ENCODE measurements around the gene GNG11. TPM values are rescaled to one million over a fixed set of nuclear protein-coding genes. Genes with fewer than 3 reads are reported as not detected.

Gene GNG11
- total RNA-seq, 1 donor from 2014 or later = not detected

- TF ChIP-seq, protein P1, sequence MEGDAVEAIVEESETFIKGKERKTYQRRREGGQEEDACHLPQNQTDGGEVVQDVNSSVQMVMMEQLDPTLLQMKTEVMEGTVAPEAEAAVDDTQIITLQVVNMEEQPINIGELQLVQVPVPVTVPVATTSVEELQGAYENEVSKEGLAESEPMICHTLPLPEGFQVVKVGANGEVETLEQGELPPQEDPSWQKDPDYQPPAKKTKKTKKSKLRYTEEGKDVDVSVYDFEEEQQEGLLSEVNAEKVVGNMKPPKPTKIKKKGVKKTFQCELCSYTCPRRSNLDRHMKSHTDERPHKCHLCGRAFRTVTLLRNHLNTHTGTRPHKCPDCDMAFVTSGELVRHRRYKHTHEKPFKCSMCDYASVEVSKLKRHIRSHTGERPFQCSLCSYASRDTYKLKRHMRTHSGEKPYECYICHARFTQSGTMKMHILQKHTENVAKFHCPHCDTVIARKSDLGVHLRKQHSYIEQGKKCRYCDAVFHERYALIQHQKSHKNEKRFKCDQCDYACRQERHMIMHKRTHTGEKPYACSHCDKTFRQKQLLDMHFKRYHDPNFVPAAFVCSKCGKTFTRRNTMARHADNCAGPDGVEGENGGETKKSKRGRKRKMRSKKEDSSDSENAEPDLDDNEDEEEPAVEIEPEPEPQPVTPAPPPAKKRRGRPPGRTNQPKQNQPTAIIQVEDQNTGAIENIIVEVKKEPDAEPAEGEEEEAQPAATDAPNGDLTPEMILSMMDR (IDR thresholded peaks at IDR 0.05; ENCODE audit: unreplicated experiment) = no peak
- H3K36me3 Mint-ChIP-seq (ENCODE audit: insufficient read depth) = no peaks in the 10 kb centered on the region
- no peaks in the 10 kb centered on the region for H3K27me3 Mint-ChIP-seq
- H3K27ac Mint-ChIP-seq = no peak overlapping the region
- H3K4me1 Mint-ChIP-seq (ENCODE audit: low read depth) = no peaks in the 10 kb centered on the region
- H3K9me3 Mint-ChIP-seq (ENCODE audit: low read depth) = no peaks in the 10 kb centered on the region
- no peak overlapping the region for H3K4me3 Mint-ChIP-seq (ENCODE audit: low read depth)
- no peak for DNase-seq (ENCODE audit: low spot score, unreplicated experiment)
These were observed 27.9 kb downstream of the GNG11 start for GRCh38 chr7:93949423-93949822.

GRCh38 chr7:93955304-93955703 lies 33.8 kb downstream of the GNG11 start:
- TF ChIP-seq, protein P1 (IDR thresholded peaks at IDR 0.05; ENCODE audit: unreplicated experiment) = no peak
- Mint-ChIP-seq H3K4me1 (ENCODE audit: low read depth) (no peaks in the 10 kb centered on the region), H3K27me3 (no peaks in the 10 kb centered on the region), H3K4me3 (ENCODE audit: low read depth) (no peak overlapping the region), H3K36me3 (ENCODE audit: insufficient read depth) (no peaks in the 10 kb centered on the region), H3K9me3 (ENCODE audit: low read depth) (no peaks in the 10 kb centered on the region), H3K27ac (no peak overlapping the region)
- no peak for DNase-seq (ENCODE audit: low spot score, unreplicated experiment)

- Mint-ChIP-seq H3K27me3 (no peaks in the 10 kb centered on the region), H3K4me3 (ENCODE audit: low read depth) (no peak overlapping the region), H3K36me3 (ENCODE audit: insufficient read depth) (no peaks in the 10 kb centered on the region), H3K4me1 (ENCODE audit: low read depth) (no peaks in the 10 kb centered on the region), H3K27ac (no peak overlapping the region), H3K9me3 (ENCODE audit: low read depth) (no peaks in the 10 kb centered on the region)
- TF ChIP-seq, protein P1 (IDR thresholded peaks at IDR 0.05; ENCODE audit: unreplicated experiment) = no peak
- DNase-seq (ENCODE audit: low spot score, unreplicated experiment) = no peak
These were observed 36.2 kb downstream of the GNG11 start for GRCh38 chr7:93957767-93958166.

DNA sequence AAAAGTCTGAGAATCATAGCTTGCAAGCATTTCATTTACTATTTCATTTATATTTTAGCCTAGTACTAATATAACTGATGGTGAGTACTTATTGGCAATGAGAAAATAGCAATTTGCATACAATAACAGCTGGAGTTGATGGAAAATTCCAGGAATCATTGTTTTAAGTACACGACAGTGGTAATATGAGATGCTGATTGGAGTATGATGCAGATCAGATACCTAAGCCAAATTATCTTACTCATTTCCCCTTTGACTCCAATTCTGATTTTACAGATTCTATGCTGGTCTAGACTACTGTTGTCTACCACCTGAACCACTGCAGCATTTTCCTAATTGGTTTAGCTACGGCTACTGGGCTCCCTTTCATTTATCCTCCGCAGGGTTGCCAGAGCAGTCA lies 36.7 kb downstream of the GNG11 start:
- Mint-ChIP-seq H3K4me3 (ENCODE audit: low read depth) (no peak overlapping the region), H3K9me3 (ENCODE audit: low read depth) (no peaks in the 10 kb centered on the region), H3K27ac (no peak overlapping the region), H3K27me3 (no peaks in the 10 kb centered on the region), H3K4me1 (ENCODE audit: low read depth) (no peaks in the 10 kb centered on the region), H3K36me3 (ENCODE audit: insufficient read depth) (no peaks in the 10 kb centered on the region)
- TF ChIP-seq, protein P1 (IDR thresholded peaks at IDR 0.05; ENCODE audit: unreplicated experiment) = no peak
- DNase-seq (ENCODE audit: low spot score, unreplicated experiment) = no peak

- DNase-seq (ENCODE audit: low spot score, unreplicated experiment) = no peak
- H3K27me3 Mint-ChIP-seq = no peaks in the 10 kb centered on the region
- TF ChIP-seq, protein P1 (IDR thresholded peaks at IDR 0.05; ENCODE audit: unreplicated experiment) = no peak
- H3K36me3 Mint-ChIP-seq (ENCODE audit: insufficient read depth) = no peaks in the 10 kb centered on the region
- H3K27ac Mint-ChIP-seq = no peak overlapping the region
- no peaks in the 10 kb centered on the region for H3K4me1 Mint-ChIP-seq (ENCODE audit: low read depth)
- no peaks in the 10 kb centered on the region for H3K9me3 Mint-ChIP-seq (ENCODE audit: low read depth)
- H3K4me3 Mint-ChIP-seq (ENCODE audit: low read depth) = no peak overlapping the region
These were observed 37.1 kb downstream of the GNG11 start for GRCh38 chr7:93958651-93959050.

Measured in progenitor cell of endocrine pancreas (in vitro differentiated cells).